HuH-7.5 (cell line): ENCODE measurements around the gene DCAF11.

Source experiments
- DNase-seq: peaks from one replicate; pipeline ENCODE4 v3.0.0; 2011; ENCODE audit warnings: low spot score

DCAF11 gene

DNA sequence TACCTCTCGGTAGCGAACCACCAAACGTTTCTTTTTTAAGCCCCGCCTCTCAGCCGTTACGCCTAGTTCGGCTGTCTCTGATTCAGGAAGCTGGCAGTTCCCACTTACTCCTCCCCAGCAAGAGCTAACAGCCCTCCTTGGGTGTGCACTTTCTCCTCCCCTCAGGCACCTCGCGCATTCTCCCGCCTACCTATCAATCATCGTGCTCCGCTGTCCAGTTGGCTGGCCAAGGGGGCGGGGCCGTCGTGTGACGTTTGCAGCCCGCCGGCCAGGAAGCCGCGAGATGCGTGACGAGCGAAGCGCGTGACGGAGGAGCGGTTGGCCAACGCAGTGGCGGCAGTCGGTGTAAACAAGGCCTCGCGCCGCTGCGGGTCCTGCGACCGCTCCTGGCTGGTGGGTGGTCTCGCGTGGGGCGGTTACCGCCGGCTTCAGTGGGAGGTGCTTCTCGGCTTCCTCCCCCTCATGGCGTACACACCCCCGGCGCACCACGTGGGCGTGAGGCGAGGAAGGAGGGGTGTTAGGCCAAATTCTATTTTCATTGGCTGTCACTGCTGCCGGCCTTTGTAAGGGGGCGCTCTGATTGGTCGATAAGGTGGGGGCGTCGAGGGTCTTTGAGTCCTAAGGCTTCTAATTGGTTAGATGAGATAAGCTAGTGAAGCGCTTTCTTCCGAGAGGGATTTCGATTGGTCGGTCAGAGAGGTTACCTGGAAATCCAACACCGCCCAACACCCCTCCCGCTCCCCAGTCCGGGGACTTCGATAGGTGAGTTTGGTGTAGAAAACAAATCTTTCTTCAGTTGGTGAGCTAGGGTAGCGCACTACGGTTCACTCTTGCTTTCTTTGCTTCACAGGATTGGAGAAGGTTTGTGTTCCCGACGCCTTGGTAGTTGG, at the start of gene DCAF11, which contains the start of gene NRL:
Gene DCAF11 (plus strand): TSS at position 246 of the 890 bp plus-strand sequence. CDS start 818 bp downstream, outside the sequence.
Gene NRL (minus strand): TSS at position 418 of the 890 bp plus-strand sequence. CDS start 32,101 bp downstream, outside the sequence.
- peak; percentile 96 for DNase-seq

DNA sequence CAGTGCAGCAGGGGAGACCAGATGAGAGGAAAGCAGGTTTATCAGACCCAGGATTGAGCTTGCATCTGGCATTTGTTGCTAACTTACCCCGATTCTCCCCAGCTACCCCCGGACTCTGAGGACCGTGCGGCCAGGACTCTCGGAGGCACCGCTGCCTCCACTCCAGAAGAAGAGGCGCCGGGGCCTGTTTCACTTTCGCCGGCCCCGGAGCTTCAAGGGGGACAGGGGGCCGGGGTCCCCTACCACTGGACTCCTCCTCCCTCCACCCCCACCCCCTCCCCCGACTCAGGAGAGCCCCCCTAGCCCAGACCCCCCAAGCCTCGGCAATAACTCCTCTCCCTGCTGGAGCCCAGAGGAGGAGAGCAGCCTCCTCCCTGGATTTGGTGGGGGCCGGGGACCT, 49.7 kb upstream of the DCAF11 start:
- no peak for DNase-seq

DNA sequence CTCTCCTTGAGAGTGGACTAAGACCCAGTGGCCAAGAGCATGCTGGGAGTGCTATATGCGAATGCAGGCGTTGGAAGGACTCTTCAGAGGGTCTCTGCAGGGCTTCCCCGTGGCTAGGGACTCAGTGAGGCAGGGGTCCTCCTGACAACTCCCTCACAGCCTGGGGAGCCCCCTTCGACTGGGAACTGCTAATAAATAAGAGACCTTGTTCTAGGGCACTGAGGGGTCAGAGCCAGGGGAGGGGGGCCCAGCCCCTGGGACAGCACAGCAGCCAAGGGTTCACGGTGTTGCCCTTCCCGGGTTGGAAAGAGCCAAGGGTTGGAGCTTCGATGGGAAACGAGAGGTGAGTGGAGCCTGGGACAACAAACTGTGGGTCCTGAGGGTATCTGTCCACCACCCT, 49.2 kb upstream of the DCAF11 start:
- DNase-seq: no peak

DNA sequence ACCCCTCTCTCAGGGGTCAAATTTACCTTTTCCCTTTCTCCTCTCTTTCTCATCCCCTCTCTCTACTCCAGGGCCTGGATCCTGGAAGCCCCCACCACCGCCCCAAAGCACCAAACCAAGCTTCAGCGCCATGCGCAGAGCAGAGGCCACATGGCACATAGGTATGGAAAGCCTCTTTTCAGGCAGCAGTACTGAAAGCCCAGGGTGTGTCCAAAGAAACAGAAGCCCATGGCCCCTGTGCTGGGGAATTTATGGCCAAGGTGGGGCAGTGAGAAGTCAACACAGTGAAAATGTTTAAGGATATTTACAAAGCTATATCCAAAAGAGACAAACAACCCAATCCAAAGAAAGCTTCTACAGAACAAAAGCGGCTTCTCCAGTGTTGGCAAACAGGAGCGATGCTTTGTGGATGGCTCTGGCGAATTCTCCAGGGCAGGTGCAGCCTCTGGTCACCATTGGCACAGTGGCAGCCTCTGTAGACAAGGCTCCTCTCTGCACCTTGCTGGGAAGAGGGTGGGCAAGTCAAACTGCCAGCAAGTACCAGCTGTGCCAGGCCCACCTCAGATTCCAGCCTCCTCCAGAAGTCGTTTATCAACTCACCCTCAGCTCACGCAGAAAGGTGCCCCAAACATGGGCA, 48.0 kb upstream of the DCAF11 start:
- DNase-seq: no peak

DNA sequence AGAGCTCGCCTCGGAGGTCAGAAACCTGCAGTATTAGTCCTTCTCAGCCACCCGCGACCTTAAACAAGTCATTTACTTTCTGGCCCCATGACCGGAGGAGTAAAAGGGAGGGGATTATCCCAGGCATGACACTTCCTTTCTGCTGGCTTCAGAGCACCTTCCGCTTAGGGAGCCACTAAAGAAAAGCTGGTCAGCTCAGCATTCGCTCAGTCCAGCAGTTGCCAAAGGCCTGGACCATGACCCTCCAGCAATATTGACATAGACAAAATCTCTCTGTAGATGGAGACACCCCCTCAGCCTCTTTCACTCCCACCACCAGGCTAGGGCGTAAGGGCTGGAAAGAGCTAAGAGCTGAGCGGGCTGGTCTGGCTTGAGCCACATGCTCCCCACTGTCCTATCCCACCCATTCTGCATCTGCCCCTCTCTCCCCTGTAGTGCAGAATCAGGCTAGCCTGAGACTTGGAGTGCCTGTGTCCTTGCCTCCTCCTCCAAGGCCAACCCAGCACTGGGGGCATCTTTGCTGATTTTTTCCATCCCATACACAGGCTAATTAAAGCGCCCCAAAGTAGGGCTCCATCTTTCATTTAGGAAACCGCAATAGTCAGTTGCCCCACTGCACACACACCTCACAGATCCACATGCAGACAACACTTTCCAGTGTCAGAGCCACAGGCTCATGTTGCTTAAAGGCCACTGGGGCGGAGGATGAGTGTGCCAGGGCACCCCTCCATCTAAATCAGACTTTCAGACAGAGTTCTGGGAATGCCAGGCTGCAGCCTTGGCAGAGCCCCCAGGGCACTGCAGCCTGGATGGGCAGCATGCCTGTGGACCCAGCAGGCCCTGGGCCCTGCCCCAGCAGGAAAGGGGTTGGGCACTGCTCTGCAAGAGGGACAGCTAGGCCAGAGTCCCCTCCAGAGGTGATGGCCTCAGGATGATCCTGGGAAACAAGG, 47.2 kb upstream of the DCAF11 start:
- no peak for DNase-seq

DNA sequence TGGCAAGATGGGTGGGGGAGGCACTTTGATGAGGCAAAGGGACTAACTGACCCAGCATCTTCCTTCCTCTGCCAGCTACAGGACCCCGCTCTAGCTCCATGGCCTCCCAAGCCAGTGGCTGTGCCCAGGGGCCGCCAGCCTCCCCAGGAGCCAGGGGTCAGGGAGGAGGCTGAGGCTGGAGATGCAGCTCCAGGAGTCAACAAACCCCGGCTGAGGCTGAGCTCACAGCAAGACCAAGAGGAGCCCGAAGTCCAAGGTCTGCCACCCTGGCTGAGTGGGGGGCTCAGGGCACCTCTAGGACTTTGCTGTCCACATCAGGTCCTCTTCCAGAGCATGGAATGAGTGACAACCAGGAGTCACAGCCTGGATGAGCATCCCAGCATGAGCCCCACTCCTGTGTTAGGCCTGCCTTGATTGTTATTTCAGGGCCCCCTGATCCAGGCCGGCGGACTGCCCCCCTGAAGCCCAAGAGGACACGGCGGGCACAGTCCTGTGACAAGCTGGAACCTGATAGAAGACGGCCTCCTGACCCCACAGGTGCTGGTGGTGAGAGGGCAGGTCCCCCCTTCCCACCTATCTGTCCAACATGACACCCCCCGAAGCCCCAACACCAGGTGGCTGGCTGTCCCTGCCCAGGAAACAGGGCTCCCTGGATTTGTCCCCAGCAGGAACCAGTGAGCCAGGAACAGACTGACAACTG, 45.7 kb upstream of the DCAF11 start:
- no peak for DNase-seq

DNA sequence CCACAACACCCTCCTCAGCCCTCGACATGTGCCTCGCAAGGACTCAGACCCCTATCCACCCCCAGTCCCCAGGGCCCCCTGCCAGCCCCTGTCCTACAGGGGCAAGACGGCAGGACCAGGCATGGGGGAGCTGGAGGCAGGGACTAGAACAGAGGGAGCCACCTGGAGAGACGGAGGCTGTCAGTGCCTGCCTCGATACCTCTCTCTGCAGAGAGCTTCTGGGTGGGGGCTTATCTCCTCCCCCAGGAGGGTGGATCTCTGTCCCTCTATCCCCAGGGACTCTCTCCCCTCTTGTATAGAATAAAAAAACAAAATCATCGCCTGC, 45.2 kb upstream of the DCAF11 start:
- DNase-seq: no peak

DNA sequence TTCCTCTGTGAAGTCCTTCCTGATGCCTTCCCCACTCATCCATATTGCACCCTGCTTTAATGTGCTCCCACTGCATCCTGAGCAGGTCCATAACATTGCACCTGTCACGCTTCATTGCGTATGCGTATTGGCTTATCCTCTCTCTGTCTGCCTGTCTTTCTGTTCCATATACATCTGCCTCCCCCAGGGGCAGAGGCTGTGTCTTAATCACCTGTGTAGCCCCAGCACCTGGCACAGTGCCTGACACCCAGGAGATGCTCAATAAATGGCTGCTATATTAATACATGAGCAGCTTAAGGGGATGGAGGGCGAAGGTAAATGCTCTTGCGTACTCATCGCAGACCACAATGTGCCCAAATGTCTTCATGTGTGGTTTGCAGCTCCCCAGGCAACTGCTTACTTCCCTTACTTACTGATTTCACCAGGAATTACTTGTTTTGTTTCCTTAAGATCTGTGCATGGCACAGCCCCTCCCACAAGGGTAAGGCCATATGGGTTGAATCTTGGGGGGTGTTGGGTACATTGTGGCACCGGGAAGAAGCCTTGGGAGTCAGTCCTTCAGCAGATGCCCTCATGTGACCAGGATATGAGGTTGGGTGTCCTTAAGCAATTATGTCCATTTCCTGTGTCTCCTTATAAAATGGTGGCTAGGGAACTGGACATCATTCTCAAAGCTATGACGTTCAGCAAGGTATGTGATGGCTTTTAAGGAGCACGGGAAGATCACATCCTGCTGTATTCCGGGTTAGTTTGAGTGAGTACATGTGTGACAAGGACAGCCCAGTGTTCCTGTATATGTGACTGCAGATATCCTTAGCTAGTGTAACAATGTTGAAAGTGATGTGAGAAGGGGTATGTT, 44.1 kb upstream of the DCAF11 start:
- no peak for DNase-seq

DNA sequence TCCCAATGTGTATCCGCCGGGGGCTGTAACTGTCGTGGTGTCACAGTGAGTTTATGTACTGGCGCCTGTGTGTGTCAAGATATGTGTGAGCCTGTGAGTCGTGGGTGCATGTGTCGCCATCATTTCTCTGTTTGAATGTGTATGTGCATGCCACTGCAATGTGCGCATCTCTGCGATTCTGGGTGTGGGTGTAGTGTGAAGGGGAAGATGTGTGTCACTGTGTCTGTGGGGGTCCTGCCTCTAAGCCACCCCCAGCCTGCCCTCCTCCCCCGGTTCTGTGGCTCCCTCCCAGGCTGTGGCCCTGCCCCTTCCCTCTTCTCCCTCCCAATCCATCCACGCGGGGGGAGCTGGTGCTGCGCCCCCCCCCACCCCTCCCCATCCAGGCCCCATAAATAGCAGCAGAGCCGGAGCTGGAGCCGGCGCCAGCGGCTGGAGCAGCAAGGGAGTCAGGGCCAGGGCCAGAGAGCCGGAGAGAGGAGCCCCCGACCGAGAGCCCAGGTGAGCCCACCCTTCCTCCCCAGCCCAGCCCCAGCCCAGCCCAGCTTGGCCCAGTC, 43.4 kb upstream of the DCAF11 start, which contains the start of gene CPNE6:
Gene CPNE6 (plus strand): TSS at position 419 of the 554 bp plus-strand sequence. CDS start 1,375 bp downstream, outside the sequence.
- DNase-seq: no peak

DNA sequence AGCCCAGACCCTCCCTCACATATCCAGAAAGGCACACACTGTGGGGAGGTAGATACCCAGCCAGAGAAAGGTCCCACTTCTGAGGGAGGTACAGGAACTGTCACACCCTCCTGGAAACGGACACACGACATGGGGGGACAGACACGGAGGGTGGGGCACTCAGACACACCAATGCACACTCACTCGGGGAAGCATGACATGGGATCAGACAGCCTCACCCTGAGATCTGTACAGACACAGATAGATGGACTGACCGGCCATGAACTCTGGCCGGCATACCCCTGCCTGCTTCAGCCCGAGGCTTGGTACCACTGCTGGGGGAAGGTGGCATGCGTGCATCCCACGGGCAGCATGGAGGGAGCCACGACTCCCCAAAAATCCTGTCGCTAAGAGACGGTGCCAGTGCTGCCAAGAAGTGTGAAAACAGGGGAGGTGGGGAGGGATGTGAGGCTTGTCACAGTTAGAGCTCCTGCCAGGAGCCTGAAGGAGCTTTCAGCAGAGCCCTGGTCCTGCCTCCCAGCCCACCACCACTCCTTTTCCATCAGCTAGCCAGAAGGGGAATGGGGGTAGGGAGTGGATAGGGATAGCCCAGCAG, 42.6 kb upstream of the DCAF11 start:
- no peak for DNase-seq

DNA sequence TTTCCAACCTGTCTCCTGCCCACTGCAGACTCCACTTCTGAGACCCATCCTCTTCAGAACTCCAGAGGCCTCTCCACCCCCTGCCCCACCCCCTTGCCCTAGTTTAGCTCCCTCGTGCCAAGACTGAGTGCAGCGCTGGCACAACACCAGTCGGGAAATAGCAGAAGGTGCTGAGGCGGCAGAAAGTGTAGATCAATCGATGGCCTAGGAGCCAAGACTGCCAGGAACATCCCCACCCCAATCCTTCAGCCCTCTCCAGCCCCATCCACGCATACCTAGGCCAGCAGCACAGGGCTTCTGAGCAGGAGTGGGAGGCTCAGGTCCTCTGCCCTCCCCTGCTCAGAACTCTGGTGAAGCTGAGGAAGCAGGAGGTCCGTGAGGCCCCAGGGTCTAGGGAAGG, 42.1 kb upstream of the DCAF11 start:
- no peak for DNase-seq

DNA sequence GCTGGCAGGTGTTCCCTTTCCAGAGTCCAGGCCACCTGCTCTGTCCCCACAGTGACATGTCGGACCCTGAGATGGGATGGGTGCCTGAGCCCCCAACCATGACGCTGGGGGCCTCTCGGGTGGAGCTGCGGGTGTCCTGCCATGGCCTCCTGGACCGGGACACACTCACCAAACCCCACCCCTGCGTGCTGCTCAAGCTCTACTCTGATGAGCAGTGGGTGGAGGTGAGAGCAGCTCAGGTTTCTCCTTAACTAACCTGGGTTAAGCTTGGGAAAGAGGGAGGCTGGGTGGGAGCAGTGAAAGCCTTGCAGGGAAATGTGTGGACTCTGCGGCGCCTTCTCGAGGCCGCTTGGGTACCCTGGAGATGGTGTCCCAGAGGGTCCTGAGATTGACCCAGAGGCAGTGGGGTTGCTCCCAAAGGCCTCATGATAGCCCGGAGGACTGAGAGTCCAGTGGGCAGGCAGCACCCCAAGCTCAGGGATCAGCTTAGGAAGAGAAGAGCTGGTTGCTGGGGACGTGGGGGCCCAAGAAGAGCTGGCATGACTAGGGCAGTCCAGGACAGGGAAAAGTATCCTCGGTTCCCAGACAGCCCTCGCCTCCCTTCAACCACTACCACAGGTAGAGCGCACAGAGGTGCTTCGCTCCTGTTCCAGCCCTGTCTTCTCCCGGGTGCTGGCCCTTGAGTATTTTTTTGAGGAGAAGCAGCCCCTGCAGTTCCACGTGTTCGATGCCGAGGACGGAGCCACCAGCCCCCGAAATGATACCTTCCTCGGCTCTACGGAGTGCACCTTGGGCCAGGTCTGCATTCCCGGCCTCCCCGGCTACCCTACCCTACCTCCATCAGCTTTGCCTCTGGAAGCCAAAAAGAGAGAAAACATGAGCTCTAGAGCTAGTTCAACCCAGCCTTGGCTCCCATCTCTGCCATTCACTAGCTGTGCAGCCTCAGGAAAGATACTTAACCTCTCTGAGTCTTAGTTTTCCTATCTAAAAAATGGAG, 41.4 kb upstream of the DCAF11 start:
- no peak for DNase-seq

DNA sequence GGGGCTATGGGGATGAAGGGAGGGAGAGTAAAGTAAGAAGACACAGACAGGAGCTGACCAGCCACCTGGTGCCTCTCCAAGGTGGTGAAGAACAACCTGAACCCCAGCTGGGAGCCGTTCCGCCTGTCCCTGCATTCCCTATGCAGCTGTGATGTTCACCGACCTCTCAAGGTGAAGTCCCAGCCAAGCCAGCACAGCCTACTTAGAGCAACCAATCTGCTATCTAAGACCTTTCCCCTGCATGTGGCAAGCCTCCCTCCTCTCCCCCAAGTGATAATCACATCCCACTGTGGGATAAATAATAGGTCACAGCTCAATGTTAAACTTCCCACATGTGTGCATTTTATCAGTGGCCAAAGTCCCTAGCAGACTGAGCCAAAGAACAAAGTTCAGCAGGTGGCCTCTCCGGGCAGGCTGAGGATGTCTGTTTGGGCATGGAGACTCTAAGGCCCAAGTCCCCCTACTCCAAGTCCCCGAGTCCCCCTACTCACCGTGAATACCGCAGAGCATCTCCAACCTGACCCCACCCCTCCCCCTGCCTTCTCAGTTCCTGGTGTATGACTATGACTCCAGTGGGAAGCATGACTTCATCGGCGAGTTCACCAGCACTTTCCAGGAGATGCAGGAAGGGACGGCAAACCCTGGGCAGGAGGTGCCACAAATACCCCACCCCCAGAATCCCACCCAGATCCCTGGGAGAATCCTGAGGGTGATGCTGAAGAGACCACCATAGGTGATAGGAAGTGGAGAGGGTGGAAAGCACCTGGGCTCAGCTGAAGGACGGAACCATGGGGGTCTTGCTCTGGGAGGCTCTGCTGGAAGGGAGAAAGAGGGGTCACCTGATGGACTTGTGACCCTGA, 39.7 kb upstream of the DCAF11 start:
- DNase-seq: no peak

DNA sequence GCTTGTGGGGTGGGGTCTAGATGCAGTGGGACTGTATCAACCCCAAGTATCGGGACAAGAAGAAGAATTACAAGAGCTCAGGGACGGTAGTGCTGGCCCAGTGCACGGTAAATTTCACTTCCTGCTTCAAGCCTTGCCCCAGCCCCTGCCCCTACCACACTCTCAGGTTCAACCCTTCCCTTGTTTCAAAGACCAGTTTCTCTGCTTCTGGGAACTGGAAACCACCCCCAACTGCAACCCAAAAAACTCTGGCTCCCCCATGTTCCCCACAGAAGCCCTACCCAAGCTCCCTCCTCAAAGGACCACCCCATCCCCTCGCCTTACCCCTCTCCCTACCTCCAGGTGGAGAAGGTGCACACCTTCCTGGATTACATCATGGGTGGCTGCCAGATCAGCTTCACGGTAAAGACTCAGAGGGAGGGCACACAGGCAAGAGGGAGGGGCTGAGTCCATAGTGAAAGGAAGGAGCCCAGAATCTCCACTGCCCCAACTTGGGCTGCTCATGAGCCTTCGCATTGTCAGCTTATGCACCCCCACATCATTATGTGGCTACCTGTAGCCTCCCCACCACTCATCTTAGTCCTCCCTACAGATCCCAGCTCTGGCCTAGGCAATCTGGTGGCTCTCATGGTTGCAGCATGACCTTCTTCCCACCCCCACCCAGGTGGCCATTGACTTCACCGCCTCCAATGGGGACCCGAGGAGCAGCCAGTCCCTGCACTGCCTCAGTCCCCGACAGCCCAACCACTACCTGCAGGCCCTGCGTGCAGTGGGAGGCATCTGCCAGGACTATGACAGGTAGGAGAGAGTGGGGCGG, 38.9 kb upstream of the DCAF11 start:
- DNase-seq: no peak

DNA sequence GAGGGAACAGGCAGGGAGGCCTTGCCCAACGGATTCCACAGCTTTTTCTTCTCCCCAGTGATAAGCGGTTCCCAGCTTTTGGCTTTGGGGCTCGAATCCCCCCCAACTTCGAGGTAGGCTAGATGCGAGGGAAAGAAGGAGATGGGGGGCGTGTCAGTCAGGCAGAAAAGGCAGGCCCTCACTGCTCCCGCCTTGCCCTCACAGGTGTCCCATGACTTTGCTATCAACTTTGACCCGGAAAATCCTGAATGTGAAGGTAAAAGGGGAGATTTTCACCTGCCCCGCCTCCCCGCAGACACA, 38.3 kb upstream of the DCAF11 start:
- no peak for DNase-seq

DNA sequence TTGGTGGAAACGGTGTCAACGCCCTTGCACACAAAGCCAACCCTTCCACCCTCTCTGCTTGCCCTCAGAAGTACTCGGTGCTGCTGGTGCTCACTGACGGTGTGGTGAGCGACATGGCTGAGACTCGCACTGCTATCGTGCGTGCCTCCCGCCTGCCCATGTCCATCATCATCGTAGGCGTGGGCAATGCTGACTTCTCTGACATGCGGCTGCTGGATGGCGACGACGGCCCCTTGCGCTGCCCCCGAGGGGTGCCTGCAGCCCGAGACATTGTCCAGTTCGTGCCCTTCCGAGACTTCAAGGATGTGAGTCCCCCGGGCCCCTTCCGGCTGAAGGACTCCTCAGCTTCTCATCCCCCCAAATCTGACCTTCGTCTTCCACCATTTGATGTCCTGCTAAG, 37.5 kb upstream of the DCAF11 start:
- no peak for DNase-seq

DNA sequence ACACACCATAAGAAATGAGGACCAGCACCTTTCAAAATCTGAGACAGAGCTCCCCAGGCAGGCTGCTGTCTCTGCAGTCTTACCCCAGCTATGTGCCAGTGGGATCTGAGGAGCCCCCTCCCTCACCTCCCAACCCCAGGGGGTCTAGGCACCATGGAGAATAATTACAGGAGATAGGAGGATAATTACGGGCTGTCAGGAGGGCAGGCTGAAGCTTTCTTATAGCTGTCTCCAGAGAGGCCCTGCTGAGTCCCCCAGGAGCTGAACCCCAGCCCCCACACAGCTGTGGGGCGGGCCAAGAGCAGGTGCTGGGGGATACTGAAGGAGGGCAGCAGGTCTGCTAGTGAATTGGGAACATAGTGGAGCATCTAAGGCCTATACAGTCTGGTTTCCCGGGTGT, 36.4 kb upstream of the DCAF11 start:
- no peak for DNase-seq
